ENCODE results near the gene SLC25A48. TPM values are rescaled to one million over a fixed set of nuclear protein-coding genes. Genes with fewer than 3 reads are reported as not detected.
A peak's percentile ranks its signal among the peaks of the same experiment; 100 is the strongest.
"Not testable (repeated sequence)": the region's sequence is repeated elsewhere in the genome, so short reads cannot be mapped to it uniquely, and the experiment has no call there.

Gene SLC25A48
- polyA plus RNA-seq, 4 donors, result 0.25 to 3.5 (median 2.8) TPM

- DNase-seq (ENCODE audit: low read depth in 4 of 4, low spot score in 3 of 4), result no peak
Measured at GRCh38 chr5:135829179-135829578, 5.3 kb upstream of the SLC25A48 start.

- DNase-seq (ENCODE audit: low read depth in 4 of 4, low spot score in 3 of 4), result peak in 3 of 4 donors; percentile 51 to 60 (median 54)
Measured at GRCh38 chr5:135829681-135830383, 4.6 kb upstream of the SLC25A48 start.

DNA sequence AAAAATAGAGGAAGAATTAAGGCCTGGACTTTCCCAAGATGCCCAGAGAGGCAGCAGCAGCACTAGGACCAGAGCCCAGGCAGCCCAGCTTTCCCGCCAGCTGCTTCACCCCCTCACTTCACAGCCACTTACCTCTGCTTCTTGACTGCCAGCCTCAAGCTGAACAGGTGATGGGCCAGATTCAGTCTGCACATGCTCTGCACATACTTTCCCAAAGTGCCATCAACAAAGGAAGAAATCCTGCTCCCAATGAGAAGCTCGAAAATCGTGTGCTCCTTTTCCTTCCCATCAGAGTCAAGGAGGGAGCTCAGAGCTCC is 4.1 kb upstream of the SLC25A48 start:
- no peak for DNase-seq (ENCODE audit: low read depth in 4 of 4, low spot score in 3 of 4)

GRCh38 chr5:135830876-135831275 is 3.6 kb upstream of the SLC25A48 start:
- DNase-seq (ENCODE audit: low read depth in 4 of 4, low spot score in 3 of 4), result no peak

GRCh38 chr5:135831439-135831838 is 3.0 kb upstream of the SLC25A48 start:
- no peak for DNase-seq (ENCODE audit: low read depth in 4 of 4, low spot score in 3 of 4)

GRCh38 chr5:135831851-135832555 is 2.5 kb upstream of the SLC25A48 start:
- no peak for DNase-seq (ENCODE audit: low read depth in 4 of 4, low spot score in 3 of 4)

DNA sequence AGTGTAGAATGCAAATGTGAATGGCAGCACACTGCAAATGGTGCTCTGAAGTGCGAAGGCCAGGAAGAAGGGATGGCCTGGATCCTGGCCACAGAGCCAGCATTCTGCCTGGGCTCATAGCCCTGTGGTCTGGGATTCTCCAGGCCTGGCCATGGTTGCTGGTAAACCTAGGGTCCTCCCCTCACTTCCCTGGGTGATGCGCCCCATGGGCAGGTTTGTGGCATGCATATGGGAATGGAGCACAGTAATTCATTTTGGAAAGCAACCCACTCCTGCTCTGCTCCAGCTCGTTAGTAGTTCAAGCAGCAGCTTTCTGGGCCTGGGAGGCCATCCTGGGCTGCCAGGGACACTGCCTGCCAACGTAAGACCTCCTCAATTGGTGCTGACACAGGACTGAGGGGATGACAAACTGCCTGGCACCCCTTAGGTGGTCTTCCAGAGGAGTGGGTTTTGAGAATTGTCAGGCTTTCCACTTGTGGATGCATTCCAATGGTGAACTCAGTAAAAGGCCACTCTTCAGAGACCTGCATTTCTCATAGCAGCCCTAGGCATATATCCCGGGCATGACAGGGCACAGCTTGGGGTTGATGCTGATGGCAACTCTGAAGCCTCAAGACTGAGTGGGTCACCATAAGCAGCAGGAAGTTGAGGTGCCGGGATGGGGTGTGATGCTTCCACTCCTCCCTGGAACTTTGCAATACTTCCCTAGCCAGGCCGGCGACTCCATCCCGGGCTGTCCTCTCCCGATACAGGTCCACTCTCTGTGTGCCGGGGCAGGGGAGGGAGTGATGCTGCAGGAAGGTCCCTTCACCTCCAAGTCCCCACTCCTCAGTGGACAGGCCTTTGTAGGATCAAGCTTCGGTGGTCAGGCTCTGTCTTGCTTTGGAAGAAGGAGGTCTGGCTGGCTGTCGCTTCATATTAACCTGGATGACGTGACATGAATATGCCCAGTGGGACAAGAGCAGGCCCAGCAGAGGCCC is 1.2 kb upstream of the SLC25A48 start:
- DNase-seq (ENCODE audit: low read depth in 4 of 4, low spot score in 3 of 4), result no peak

DNA sequence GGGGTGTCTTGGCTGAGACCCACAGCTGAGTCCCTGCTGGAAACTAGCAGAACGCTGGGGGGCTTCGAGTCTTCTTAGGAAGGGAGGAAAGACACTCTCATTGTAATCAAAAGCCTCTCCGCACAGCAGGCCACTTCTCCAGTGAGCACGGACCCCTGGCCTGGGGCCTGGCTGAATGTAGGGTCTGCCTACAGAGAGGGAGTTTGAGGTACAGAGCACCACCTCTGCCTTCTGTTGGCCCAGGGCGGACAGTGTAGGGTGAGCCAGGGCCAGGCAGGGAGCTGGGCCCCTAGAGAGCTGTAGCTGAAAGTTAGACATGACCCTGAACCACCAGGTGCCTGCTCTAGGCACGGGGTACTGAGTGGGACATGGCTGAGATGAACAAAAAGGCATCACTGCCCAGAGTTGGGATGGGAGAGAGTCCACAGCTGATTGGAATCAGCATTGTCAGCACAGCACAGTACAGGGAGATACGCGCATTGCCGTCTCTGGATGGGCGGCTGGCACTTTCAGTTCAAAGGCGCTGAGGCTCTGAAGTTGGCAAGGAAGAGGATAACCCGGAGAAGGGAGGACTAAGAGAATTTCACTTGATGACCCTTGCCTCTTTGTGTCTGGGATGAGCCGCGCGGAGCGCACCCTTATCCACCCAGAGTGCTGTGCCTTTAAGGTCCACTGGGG is 363 bp upstream of the SLC25A48 start:
- no peak for DNase-seq (ENCODE audit: low read depth in 4 of 4, low spot score in 3 of 4)

DNA sequence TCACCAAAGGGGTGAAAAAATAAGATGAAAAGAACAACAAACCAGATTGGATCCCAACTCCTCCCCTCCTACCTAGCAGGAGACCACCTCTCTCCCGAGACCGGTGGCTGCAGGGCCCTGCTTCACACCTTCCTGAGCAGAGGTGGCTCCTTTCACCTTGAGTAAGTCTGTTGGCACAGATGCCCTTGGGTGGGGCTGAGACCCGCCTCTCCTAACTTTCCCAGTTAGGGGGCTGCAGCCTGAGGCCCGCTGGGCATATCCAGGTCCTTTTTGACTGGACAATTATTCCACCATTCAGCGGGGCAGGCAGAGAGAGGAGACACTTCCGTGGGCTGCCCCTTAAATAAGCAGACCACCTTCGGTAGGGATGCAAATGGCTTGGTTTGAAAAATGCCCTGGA is 1.3 kb downstream of the SLC25A48 start:
- no peak for DNase-seq (ENCODE audit: low read depth in 4 of 4, low spot score in 3 of 4)

GRCh38 chr5:135838395-135838794 is 3.9 kb downstream of the SLC25A48 start:
- DNase-seq (ENCODE audit: low read depth in 4 of 4, low spot score in 3 of 4), result not testable (repeated sequence)

GRCh38 chr5:135839566-135839965 is 5.1 kb downstream of the SLC25A48 start:
- no peak for DNase-seq (ENCODE audit: low read depth in 4 of 4, low spot score in 3 of 4)

- no peak for DNase-seq (ENCODE audit: low read depth in 4 of 4, low spot score in 3 of 4)
Measured at GRCh38 chr5:135840959-135841358, 6.5 kb downstream of the SLC25A48 start.

- no peak for DNase-seq (ENCODE audit: low read depth in 4 of 4, low spot score in 3 of 4)
Measured at GRCh38 chr5:135842737-135843136, 8.3 kb downstream of the SLC25A48 start.

DNA sequence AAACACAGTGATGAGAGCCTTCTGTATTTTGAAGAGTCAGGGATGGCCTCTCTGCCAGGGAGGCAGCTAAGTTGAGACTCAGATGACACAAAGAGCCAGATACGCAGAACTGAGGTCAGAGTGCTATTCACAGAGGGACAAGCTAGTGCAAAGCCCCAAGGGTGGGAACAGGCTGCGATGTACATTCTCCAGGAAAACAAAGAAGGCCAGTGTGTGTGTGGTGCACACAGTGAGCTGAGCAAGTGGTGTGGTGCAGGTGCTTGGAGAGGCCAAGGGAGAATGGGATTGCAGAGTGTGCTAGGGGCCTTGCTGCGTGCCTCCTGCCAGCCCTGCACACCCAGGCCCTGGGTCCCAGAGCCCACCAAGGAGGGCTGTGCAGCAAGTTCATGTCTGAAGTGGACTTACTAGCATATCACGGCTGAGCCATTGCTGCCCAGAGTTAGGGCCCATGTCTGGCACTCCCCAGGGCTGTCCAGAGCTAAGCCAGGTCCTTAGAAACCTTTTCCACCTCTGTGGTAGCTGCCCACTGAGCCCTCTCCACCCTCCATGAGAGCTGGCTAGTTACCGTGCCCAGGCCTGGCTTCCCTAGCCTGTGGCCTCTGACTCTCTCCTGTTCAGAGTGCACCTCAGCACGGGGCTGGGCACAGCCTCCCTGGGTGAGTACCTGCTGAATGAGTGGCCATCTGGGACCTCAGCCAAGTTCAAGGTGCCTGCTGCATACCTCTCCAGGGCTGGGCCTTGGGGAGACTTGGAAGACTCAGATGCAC is 9.3 kb downstream of the SLC25A48 start:
- DNase-seq (ENCODE audit: low read depth in 4 of 4, low spot score in 3 of 4), result no peak

- DNase-seq (ENCODE audit: low read depth in 4 of 4, low spot score in 3 of 4), result no peak
Measured at GRCh38 chr5:135846311-135846710, 11.8 kb downstream of the SLC25A48 start.

GRCh38 chr5:135847976-135848375 is 13.5 kb downstream of the SLC25A48 start:
- DNase-seq (ENCODE audit: low read depth in 4 of 4, low spot score in 3 of 4), result no peak

DNA sequence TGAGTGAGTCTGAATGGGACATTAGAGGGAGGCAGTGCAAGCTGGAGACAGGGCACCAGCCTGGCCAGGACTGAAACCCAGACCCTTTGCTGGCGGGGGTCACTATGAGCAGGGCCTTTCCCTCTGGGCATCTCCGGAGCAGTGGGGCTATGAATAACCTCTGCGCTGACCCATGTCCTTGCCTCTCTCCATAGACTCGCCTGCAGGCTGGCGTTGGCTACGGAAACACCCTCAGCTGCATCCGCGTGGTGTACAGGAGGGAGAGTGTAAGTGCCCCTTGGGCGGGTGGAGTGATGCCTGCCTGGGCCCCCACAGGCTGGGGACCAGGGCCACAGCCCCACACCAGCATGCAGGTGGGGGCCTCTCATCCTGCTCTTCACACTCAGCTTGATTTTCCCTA is 15.8 kb downstream of the SLC25A48 start:
- DNase-seq (ENCODE audit: low read depth in 4 of 4, low spot score in 3 of 4), result no peak

- no peak for DNase-seq (ENCODE audit: low read depth in 4 of 4, low spot score in 3 of 4)
Measured at GRCh38 chr5:135850671-135851070, 16.2 kb downstream of the SLC25A48 start.

- no peak for DNase-seq (ENCODE audit: low read depth in 4 of 4, low spot score in 3 of 4)
Measured at GRCh38 chr5:135851186-135851914, 16.9 kb downstream of the SLC25A48 start.

All from left renal pelvis (tissue), 4 donors.